Activated T-cell treated with anti-CD3 and anti-CD28 coated beads, Interleukin-2, amount 50 U/mL, for 4 hours (primary cell): Measurements from ENCODE around the gene SET. TPM values are rescaled to one million over a fixed set of nuclear protein-coding genes. Genes with fewer than 3 reads are reported as not detected.
A peak's percentile ranks its signal among the peaks of the same experiment; 100 is the strongest.

Source experiments
- ATAC-seq, 2 donors: fragments of 200-7000 bp; cut with Tn5 transposase; one replicate each; pipeline ENCODE4 v1.10.0; 2021
- DNase-seq: peaks from one replicate; pipeline ENCODE4 v3.0.0-alpha.2; 2020
- H3K27me3 Mint-ChIP-seq: one replicate; pipeline ENCODE4 v1.8.0; 2021; ENCODE audit warnings: low read depth, mixed read lengths
- H3K36me3 Mint-ChIP-seq: one replicate; pipeline ENCODE4 v1.8.0; 2022; ENCODE audit warnings: mixed read lengths; ENCODE audit not compliant: insufficient read depth
- H3K4me1 Mint-ChIP-seq: one replicate; pipeline ENCODE4 v1.8.0; 2021; ENCODE audit warnings: low read depth, mixed read lengths
- H3K4me3 Mint-ChIP-seq: one replicate; pipeline ENCODE4 v1.8.0; 2021; ENCODE audit warnings: mild to moderate bottlenecking, moderate library complexity, mixed read lengths
- H3K9me3 Mint-ChIP-seq: one replicate; pipeline ENCODE4 v1.8.0; 2021; ENCODE audit warnings: mixed read lengths
- total RNA-seq, 3 donors: library from RNA; stranded (reverse); gene quantifications; one replicate each; pipeline ENCODE4 v1.2.1, GENCODE V29; 2021

The SET gene
- total RNA-seq, 3 donors from 2014 or later: 761 to 865 (median 792) TPM

GRCh38 chr9:128713941-128714573 lies 25.0 kb downstream of the SET start:
- DNase-seq: no peak
- no peaks in the 10 kb centered on the region for H3K36me3 Mint-ChIP-seq
- no peaks in the 10 kb centered on the region for H3K4me1 Mint-ChIP-seq
- no peak for ATAC-seq
- no peak overlapping the region for H3K4me3 Mint-ChIP-seq
- no peaks in the 10 kb centered on the region for H3K27me3 Mint-ChIP-seq
- H3K9me3 Mint-ChIP-seq: no peaks in the 10 kb centered on the region

- Mint-ChIP-seq H3K9me3 (no peaks in the 10 kb centered on the region), H3K27me3 (no peaks in the 10 kb centered on the region), H3K4me1 (no peaks in the 10 kb centered on the region), H3K36me3 (no peaks in the 10 kb centered on the region), H3K4me3 (no peak overlapping the region)
- DNase-seq (no peak), ATAC-seq (no peak)
These were observed 25.8 kb downstream of the SET start for GRCh38 chr9:128714586-128715435.

- H3K9me3 Mint-ChIP-seq: no peaks in the 10 kb centered on the region
- no peak for ATAC-seq
- DNase-seq: no peak
- H3K4me1 Mint-ChIP-seq: no peaks in the 10 kb centered on the region
- peaks cover 1% of the 10 kb centered on the region for H3K36me3 Mint-ChIP-seq
- no peaks in the 10 kb centered on the region for H3K27me3 Mint-ChIP-seq
- no peak overlapping the region for H3K4me3 Mint-ChIP-seq
These were observed 26.4 kb downstream of the SET start for GRCh38 chr9:128715436-128715750.

DNA sequence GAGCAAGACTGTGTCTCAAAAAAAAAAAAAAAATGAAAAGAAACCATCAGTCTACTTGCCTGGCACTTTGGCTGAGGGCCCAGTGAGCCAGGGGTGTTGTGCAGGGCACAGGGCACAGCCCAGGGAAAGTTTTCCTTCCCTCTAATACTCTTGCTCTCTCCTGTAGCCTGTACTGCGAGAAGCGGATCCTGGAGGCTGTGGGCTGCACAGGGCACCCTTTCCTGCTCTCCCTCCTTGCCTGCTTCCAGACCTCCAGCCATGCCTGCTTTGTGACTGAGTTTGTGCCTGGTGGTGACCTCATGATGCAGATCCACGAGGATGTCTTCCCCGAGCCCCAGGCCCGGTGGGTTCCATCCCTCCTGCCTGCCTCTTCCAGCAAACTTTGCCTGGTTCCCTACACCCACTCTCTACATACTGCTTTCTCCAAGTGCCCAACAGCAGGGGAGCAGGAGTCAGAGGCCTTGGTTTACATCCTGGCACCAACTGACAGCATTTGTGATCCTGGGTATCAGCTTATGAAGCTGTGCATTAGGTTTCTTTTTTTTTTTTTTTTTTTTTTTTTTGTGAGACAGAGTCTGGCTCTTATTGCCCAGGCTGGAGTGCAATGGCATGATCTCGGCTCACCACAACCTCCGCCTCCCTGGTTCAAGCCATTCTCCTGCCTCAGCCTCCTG lies 27.7 kb downstream of the SET start:
- H3K36me3 Mint-ChIP-seq: peaks cover 4% of the 10 kb centered on the region
- H3K4me1 Mint-ChIP-seq: no peaks in the 10 kb centered on the region
- DNase-seq (no peak), ATAC-seq (peak in 1 of 2 donors; percentile 21)
- no peaks in the 10 kb centered on the region for H3K27me3 Mint-ChIP-seq
- H3K4me3 Mint-ChIP-seq: no peak overlapping the region
- H3K9me3 Mint-ChIP-seq: no peaks in the 10 kb centered on the region

- Mint-ChIP-seq H3K4me3 (no peak overlapping the region), H3K9me3 (no peaks in the 10 kb centered on the region), H3K36me3 (peaks cover 4% of the 10 kb centered on the region), H3K27me3 (no peaks in the 10 kb centered on the region), H3K4me1 (peaks cover 7% of the 10 kb centered on the region)
- ATAC-seq: no peak
- DNase-seq: no peak
These were observed 29.0 kb downstream of the SET start for GRCh38 chr9:128718047-128718446.

- no peaks in the 10 kb centered on the region for H3K27me3 Mint-ChIP-seq
- H3K4me1 Mint-ChIP-seq: peaks cover 11% of the 10 kb centered on the region
- ATAC-seq: no peak
- peaks cover 4% of the 10 kb centered on the region for H3K36me3 Mint-ChIP-seq
- no peak overlapping the region for H3K4me3 Mint-ChIP-seq
- DNase-seq: no peak
- H3K9me3 Mint-ChIP-seq: no peaks in the 10 kb centered on the region
These were observed 29.5 kb downstream of the SET start for GRCh38 chr9:128718475-128718874.

- Mint-ChIP-seq H3K36me3 (peaks cover 4% of the 10 kb centered on the region), H3K4me3 (no peak overlapping the region), H3K9me3 (no peaks in the 10 kb centered on the region), H3K27me3 (no peaks in the 10 kb centered on the region), H3K4me1 (peaks cover 18% of the 10 kb centered on the region)
- no peak for DNase-seq
- ATAC-seq: no peak
These were observed 31.0 kb downstream of the SET start for GRCh38 chr9:128719919-128720605.

- Mint-ChIP-seq H3K4me1 (peaks cover 25% of the 10 kb centered on the region), H3K4me3 (no peak overlapping the region), H3K27me3 (no peaks in the 10 kb centered on the region), H3K36me3 (peaks cover 4% of the 10 kb centered on the region), H3K9me3 (no peaks in the 10 kb centered on the region)
- no peak for ATAC-seq
- no peak for DNase-seq
These were observed 31.9 kb downstream of the SET start for GRCh38 chr9:128720841-128721486.

DNA sequence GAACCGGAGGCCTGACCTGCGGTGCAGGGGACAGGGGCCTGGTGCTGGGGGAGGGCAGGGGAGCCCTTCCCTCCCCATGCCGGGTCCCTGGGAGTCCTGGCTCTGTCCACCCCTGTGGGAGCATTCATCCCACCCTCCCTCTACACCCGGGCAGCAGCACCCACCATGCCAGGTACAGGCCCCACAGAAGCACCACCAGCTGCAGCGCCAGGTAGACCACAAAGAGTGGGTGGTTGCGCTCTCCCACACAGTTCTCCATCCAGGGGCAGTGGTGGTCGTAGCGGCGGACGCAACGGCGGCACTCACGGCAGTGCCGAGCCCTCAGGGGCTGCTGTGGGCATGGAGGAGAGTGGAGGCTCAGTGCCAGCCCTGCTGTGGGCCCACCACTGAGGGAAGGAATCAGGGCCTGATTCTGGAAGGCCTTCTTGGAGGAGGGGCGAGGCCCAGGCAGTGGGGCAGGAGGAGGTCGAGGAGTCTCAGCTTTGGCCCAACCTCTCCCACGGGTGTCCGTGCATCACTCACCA lies 32.5 kb downstream of the SET start:
- Mint-ChIP-seq H3K4me1 (peaks cover 29% of the 10 kb centered on the region), H3K27me3 (no peaks in the 10 kb centered on the region), H3K36me3 (peaks cover 4% of the 10 kb centered on the region), H3K4me3 (peak overlapping the region; percentile 93), H3K9me3 (no peaks in the 10 kb centered on the region)
- no peak for ATAC-seq
- DNase-seq: no peak

DNA sequence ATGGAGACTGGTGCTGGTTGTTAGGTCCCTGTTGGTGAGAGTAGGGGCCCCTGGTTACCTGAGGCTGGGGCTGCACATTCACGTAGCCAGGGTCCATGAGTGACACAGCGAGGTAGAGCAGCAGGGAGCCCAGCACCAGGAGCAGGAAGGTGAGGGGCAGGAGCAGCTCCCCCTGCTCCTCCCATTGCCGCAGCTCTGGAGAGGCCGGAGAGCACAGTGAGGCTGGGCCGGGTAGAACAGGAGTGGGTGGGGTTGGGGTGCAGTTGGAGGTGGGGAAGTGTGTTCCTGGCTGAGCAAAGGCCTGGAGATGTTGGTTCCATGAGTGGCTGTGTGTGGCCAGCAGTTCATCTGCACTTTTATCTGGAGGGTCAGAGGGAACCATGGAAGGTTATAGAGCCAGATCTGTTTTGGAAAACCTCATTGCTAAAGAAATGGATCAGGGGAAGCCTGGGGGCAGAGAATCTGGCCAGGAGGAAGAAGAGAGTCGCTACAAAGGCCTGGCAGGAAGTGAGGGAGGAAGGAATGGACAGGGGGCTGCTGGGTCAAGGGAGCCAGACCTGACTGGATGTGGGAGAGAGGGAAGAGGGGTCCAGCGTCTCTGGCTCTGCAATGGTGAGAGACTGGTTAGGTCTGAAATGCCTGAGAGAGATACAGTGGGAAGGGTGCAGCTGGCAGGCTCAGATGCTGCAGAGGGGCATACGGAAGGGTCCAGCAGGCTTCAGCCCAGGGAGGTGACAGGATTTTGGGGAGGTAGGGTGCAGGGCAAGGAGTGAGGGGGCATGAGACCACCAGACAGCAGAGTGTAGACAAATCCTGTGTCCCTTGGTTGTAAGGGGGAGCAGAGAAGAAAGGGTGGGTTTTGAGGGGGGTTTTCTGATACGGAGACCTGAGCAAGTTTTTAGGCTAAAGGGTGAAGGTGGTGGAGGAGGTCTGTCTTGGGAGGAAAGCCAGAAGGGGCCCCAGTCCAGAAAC lies 33.6 kb downstream of the SET start:
- Mint-ChIP-seq H3K9me3 (no peaks in the 10 kb centered on the region), H3K4me1 (peaks cover 39% of the 10 kb centered on the region), H3K27me3 (no peaks in the 10 kb centered on the region), H3K36me3 (peaks cover 4% of the 10 kb centered on the region), H3K4me3 (peak overlapping the region; percentile 93)
- ATAC-seq: no peak
- DNase-seq: no peak

DNA sequence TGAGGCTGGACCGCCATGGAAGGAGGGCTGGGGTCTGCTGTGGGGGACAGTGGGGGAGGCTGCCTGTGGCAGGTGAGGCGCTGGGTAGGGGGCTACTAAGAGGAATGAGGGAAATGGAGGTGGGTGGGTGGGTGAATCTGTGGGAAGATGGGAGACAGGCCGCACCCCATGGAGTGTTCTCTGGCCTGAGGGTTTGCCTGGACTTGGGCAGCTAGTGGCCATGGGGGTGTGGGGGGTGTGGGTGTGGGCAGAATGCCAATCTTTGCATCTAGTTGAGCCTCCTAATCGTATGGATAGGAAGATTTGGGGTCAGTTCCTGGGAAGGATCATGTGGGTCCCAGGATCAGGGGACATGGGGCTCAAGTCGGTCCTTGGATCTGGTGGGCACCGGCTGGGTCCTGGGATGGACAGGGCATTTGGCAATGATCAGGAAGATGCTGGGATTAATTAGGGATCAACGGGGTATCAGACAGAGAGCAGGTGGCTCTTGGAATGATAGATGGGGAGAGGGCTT lies 34.4 kb downstream of the SET start:
- no peaks in the 10 kb centered on the region for H3K27me3 Mint-ChIP-seq
- peaks cover 42% of the 10 kb centered on the region for H3K4me1 Mint-ChIP-seq
- H3K9me3 Mint-ChIP-seq: no peaks in the 10 kb centered on the region
- peaks cover 4% of the 10 kb centered on the region for H3K36me3 Mint-ChIP-seq
- ATAC-seq: no peak
- DNase-seq: no peak
- peak overlapping the region; percentile 93 for H3K4me3 Mint-ChIP-seq

GRCh38 chr9:128723866-128724743 lies 35.1 kb downstream of the SET start, which contains the start of gene ZDHHC12:
Gene ZDHHC12 (minus strand): TSS chr9:128724127. CDS start chr9:128724093, 34 bp downstream.
- Mint-ChIP-seq H3K4me1 (peaks cover 42% of the 10 kb centered on the region), H3K4me3 (peak within 1 kb of the TSS; percentile 93), H3K9me3 (no peaks in the 10 kb centered on the region), H3K36me3 (peaks cover 4% of the 10 kb centered on the region), H3K27me3 (no peaks in the 10 kb centered on the region)
- ATAC-seq: peak; percentile 98 to 99
- peak; percentile 98 for DNase-seq
